ENCODE data around the gene PCSK5. TPM values are rescaled to one million over a fixed set of nuclear protein-coding genes. Genes with fewer than 3 reads are reported as not detected.

The PCSK5 gene
- total RNA-seq, 1 experiment from 2014 or later: 6.9 TPM

- Histone ChIP-seq H3K27ac (ENCODE audit: low read depth, low read length) (no peak overlapping the region), H3K79me2 (ENCODE audit: insufficient read depth, low read length) (no peaks in the 10 kb centered on the region), H2AFZ (ENCODE audit: low read depth, low read length, poor library complexity, severe bottlenecking) (no peak overlapping the region), H4K20me1 (ENCODE audit: insufficient read depth) (no peaks in the 10 kb centered on the region), H3K4me1 (ENCODE audit: control insufficient read depth in 1 of 2, insufficient read depth in 2 of 2, low read length in 2 of 2) (peaks cover 0 to under 1% of the 10 kb centered on the region in 2 experiments; a peak in 1 of 4 replicates), H3K36me3 (ENCODE audit: control insufficient read depth in 1 of 2, insufficient read depth in 2 of 2, low read length in 2 of 2) (no peaks in the 10 kb centered on the region), H3K9me2 (ENCODE audit: insufficient read depth) (no peaks in the 10 kb centered on the region), H3K9ac (ENCODE audit: low read length) (no peak overlapping the region), H3K4me2 (ENCODE audit: low read length) (no peak overlapping the region), H3K9me3 (ENCODE audit: control insufficient read depth in 1 of 2, insufficient read depth in 1 of 2, low read depth in 1 of 2, low read length in 2 of 2) (no peaks in the 10 kb centered on the region), H3K27me3 (ENCODE audit: insufficient read depth, low read length) (no peaks in the 10 kb centered on the region), H3K4me3 (replicated peaks in 1 of 2; ENCODE audit: low read depth in 1 of 2, low read length in 2 of 2) (no peak overlapping the region)
- intact Hi-C loops (cut with micrococcal nuclease): no loop called here
- DNase-seq (ENCODE audit: low read depth, low spot score) (no peak), ATAC-seq (no peak)
- ChIA-PET POLR2A (no interaction called here), CTCF (no interaction called here), RAD21 (ENCODE audit: low non-redundant PET in 1 of 2, low total read pairs in 2 of 2, uncharacterized antibody in 2 of 2, unreplicated experiment in 2 of 2) (no interaction called here)
- no TSS peak for BruUV-seq (replicated peaks)
- TF ChIP-seq SP1 (IDR thresholded peaks at IDR 0.05; ENCODE audit: low read depth) (no peak), SRF (IDR thresholded peaks at IDR 0.05; ENCODE audit: low read depth) (no peak), CBX3 (IDR thresholded peaks at IDR 0.05; ENCODE audit: low read depth) (no peak), ZNF274 (IDR thresholded peaks at IDR 0.05; ENCODE audit: low read depth, low read length) (no peak), RAD21 (IDR thresholded peaks at IDR 0.05; ENCODE audit: low read depth) (no peak), ZBTB33 (IDR thresholded peaks at IDR 0.05; ENCODE audit: extremely low read depth, insufficient replicate concordance, low read length) (no peak), POLR2A (IDR thresholded peaks at IDR 0.05; ENCODE audit: borderline replicate concordance, extremely low read depth, insufficient read depth, insufficient read length) (no peak), ELF1 (IDR thresholded peaks at IDR 0.05; ENCODE audit: borderline replicate concordance, low read depth) (no peak), REST (IDR thresholded peaks at IDR 0.05; ENCODE audit: low read depth) (no peak), ZFX (IDR thresholded peaks at IDR 0.05) (no peak), MAX (IDR thresholded peaks at IDR 0.05) (no peak), CTCF (IDR thresholded peaks at IDR 0.05 in 2 of 3, conservative IDR thresholded peaks at IDR 0.05 in 1 of 3; ENCODE audit: borderline replicate concordance in 1 of 3, insufficient read depth in 1 of 3, low read depth in 2 of 3, low read length in 2 of 3) (no peak), SIN3A (IDR thresholded peaks at IDR 0.05; ENCODE audit: low read depth) (no peak)
Measured at GRCh38 chr9:76359365-76359764, 468.9 kb downstream of the PCSK5 start.
